NCI-H2227 treated with DMSO at 0.1 percent for 48 hours (cell line): ENCODE data around the gene RPP14.
"Not testable (repeated sequence)": the region's sequence is repeated elsewhere in the genome, so short reads cannot be mapped to it uniquely, and the experiment has no call there.

Experiments used
- DNase-seq: peaks from one replicate; lab custom pipeline; 2025; lab: John Stamatoyannopoulos, UW

Gene RPP14

GRCh38 chr3:58331593-58332152, 25.6 kb downstream of the RPP14 start:
- DNase-seq = no peak

- DNase-seq = peak; percentile 22
Measured at GRCh38 chr3:58332575-58333188, 26.6 kb downstream of the RPP14 start, which contains the start of gene PXK. Gene PXK (plus strand): TSS chr3:58332892. CDS start chr3:58332989, 97 bp downstream.

DNA sequence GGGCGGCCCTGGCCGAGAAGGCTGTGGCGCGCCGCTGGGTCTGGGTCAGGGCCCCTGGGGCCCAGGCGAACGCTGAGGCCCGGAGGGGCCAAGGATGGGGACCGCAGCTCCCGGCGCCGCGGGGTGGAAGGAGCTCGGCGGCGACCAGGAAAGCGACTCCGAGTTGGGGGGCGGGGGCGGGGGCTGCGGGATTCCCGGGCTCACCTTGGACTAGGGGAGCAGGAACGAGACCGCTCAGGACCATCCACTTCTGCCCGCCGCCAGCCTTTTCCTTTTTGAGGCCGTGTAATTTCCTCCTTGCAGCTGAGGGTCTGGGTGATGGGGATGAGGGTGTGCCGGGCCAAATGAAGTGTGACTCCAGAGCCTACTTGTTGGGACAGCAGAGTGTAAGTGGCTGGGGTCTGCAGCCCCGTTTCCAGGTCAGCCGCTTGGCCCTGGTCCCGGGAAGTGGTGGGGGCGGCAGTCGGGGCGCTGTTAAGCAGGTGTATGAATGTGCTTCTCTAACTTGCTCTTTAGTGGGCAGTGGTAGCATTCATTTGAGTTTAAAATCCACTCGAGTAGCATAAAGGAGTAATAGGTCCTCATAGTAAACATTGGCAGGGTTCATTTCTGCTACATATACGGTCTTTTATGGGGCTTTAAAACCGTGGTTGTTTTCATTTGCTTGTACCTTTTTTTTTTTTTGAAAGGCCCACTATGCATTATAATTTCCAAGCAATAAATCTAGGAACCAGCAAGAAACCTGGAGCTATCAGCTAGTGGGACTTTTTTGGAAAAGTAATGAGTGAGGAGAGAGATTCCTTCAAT, 27.4 kb downstream of the RPP14 start:
- no peak for DNase-seq

GRCh38 chr3:58334013-58334321, 27.9 kb downstream of the RPP14 start:
- DNase-seq = no peak

- DNase-seq = no peak
Measured at GRCh38 chr3:58334506-58334884, 28.4 kb downstream of the RPP14 start.

- DNase-seq = no peak
Measured at GRCh38 chr3:58335652-58335947, 29.6 kb downstream of the RPP14 start.

DNA sequence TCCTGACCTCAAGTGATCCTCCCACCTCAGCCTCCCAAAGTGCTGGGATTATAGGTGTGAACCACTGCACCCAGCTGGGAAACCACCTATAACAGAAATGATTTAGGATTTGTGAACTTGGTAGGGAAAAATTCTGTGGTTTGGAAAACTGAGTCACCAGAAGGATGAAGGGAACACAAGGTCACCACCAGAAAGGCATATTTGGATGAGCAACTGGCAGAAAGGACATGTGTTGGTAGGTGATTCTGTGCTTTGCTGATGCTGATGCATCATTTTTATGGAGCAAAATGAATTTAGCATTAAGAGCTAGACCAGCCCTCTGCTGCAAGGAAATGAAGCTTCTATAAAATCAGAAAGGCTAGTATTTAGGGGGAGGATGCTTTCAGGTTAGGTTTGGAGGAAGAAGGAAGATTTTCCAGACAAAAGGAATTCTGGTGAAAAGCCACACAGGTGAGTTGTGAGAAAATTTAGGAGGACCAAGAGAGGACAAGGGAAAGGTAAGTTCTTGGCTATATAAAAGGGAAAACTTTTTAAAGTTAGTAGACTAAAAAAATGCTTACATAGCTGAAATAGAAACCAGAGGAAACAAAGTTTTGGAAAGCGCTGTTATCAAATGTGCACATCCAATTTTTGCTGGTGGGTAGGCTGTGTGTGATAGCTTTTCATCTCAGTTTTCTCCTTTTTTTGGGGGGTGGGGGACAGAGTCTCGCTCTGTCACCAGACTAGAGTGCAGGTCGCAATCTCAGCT, 30.3 kb downstream of the RPP14 start:
- no peak for DNase-seq

GRCh38 chr3:58337190-58337589, 31.1 kb downstream of the RPP14 start:
- no peak for DNase-seq

GRCh38 chr3:58339146-58339545, 33.1 kb downstream of the RPP14 start:
- DNase-seq = not testable (repeated sequence)

GRCh38 chr3:58340594-58341244, 34.7 kb downstream of the RPP14 start:
- DNase-seq = no peak

GRCh38 chr3:58341376-58341775, 35.3 kb downstream of the RPP14 start:
- DNase-seq = no peak

DNA sequence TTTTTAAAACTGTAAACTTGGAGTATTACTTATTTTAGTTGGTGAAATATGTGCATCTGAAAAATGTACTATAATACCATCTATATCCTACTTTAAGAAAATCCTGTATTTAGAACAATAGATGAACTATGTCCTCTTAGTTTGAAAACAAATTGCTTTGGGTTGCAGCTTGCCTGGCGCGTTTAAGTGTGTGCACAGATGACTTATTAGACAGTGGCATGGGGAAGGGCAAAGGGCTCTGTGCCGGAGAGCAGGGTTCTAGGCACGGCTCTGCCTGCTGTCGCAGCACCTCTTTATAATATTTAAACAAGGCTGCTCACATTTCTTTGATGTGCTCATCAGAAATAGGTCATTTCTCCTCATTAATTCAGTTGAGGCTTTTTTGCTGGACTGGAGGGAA, 36.6 kb downstream of the RPP14 start:
- DNase-seq = no peak

GRCh38 chr3:58345457-58345856, 39.4 kb downstream of the RPP14 start:
- DNase-seq = no peak

DNA sequence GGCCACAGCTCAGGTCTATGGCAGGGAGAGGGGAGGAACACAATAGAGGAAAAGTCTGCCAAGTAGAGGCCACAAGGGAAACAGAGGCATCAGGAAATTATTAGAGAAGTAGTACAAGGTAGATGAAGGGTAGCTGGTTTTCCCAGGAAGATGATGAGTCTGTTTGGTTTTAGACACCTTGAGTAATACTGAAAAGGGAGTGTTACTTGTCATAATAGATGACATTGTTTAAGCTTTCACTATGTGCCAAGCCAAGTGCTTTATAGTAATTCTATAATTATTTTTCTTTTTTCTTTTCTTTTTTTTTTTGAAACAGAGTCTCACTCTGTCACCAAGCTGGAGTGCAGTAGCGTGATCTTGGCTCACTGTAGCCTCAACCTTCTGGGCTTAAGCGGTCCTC, 40.3 kb downstream of the RPP14 start:
- DNase-seq = no peak

GRCh38 chr3:58347984-58348383, 41.9 kb downstream of the RPP14 start:
- no peak for DNase-seq

DNA sequence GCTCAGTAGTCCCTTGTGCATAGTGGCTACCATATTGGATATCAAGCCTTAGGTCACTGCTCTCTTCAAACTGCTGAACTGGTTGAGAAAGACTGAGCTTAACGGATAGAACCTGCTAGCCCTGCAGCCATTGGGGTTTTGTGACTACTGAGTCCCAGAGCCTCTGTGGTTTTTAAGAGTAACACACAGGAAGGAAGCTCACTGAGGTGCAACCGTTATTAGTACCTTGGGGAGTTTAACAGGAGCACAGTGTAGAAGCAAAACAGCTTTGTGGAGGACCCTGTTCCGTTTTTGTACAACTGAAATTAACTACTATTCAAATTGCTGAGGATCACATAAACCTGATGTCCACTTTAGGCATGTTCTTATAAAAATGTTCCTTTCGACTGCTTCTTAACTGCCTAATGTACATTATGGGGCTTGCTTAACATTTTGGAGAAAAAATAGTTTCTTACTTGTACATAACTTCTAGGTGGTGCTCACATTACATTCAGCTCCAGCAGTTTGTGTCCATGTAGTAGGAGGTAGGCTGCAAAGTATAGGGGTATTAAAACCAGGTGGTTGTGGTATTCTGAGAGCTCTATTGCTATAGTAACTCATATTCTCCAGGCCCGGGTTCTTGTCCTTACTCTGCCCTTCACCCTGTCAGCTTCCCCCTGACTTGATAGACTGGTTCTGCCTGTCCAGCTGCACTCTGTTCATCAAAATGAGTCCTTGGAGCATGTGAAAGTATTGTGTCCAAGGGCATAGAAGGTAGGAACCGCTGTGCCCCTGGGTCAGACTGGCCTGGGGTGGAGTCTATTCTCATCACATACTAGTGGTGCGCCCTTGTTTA, 44.0 kb downstream of the RPP14 start:
- DNase-seq = no peak

DNA sequence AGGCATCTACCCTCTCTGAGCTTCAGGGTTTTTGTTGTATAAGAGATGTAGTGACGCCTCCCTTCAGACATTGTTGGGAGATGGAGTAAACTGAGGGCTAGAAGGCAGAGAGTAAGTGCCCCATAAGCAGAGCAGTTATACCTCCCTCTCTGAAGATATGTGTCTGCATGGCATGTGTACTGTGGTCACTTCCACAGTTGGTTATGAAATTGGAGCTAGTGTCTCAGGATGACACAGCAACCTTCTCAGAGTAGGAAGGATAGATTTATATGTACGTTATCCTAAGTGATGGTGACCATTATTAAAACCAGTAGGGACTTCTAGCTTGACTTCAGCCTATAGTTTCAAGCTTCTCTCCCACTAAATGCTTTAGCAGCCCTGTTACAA, 44.6 kb downstream of the RPP14 start:
- DNase-seq = no peak

- no peak for DNase-seq
Measured at GRCh38 chr3:58351920-58352319, 45.9 kb downstream of the RPP14 start.

- no peak for DNase-seq
Measured at GRCh38 chr3:58352626-58353025, 46.6 kb downstream of the RPP14 start.

DNA sequence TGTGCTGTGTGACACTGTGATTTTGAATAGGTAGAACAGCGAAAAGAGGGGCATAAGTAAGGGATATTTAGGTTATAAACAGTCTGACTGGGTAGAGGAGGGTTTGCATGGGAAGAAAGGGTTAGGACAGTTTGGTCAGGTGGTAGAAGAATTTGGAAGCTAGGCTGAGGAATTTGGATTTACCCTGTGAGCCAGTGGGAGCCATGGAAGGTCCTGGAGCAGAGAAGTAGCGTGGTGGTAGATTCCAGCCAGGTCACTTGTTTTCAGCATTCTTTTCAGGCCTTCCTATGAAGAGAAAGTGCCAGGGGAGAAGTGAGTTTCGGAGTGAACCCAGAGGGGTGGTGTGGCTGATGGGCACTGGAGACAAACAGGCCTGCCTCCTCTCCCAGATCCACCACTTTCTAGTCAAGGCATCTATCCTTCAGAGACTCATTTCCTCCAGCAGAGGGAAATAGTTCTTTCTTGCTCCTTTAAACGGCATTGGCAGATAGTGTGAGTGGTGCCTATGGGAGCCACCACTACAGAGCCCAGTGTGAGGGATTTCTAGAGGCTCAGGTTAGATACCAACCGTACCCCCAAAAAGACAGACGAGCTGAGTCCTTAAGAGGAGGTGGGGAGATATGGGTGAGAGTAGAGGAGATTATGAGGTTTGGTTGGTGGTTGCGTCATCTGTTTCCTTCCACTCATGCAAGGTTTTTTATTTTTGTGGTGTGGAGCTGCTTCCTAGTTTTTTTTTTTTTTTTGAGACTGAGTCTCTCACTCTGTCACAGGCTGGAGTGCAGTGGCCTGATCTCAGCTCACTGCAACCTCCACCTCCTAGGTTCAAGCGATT, 47.9 kb downstream of the RPP14 start:
- DNase-seq = no peak

DNA sequence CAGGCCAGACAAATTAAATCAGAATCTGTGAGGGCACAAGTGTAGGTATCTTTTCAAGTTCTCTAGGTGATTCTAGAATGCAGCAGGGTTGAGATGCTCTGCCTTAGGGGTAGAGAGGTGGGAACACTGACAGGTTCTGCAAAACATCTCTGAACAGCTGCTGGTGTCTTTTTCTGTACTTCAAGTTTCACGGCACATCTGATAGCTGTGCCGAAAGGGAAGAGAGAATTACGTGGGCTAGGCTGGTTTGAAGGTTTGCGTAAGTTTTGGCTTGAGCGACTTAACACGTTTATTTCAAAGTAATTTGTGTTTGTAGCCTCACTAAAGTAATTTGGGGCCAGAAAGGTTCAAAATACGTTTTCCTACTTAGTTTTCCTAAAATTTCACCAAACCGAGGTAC, 49.1 kb downstream of the RPP14 start:
- no peak for DNase-seq
